ENCODE measurements around the gene PCDHA1. TPM values are rescaled to one million over a fixed set of nuclear protein-coding genes. Genes with fewer than 3 reads are reported as not detected.

PCDHA1 gene
- total RNA-seq, 1 experiment from 2014 or later: not detected

GRCh38 chr5:140967226-140967893, 181.4 kb downstream of the PCDHA1 start:
- BruUV-seq (replicated peaks): no TSS peak
- no peaks in the 10 kb centered on the region for H3K9me3 ChIP-seq
- no peak overlapping the region for H3K4me3 ChIP-seq (ENCODE audit: low read depth, low read length)
- intact Hi-C loops (cut with micrococcal nuclease; ENCODE audit: unreplicated experiment): no loop called here
- no peaks in the 10 kb centered on the region for H3K9me3 Mint-ChIP-seq (ENCODE audit: unreplicated experiment)
- no peak for TF ChIP-seq CTCF (IDR thresholded peaks at IDR 0.05; ENCODE audit: insufficient read depth in 1 of 2, low read depth in 1 of 2, low read length in 1 of 2, severe bottlenecking in 1 of 2, unreplicated experiment in 1 of 2)
- no peaks in the 10 kb centered on the region for H3K36me3 Mint-ChIP-seq (ENCODE audit: insufficient read depth, unreplicated experiment)
- H3K4me3 Mint-ChIP-seq (ENCODE audit: unreplicated experiment): no peak overlapping the region
- ChIA-PET CTCF (no interaction called here), POLR2A (no interaction called here)
- H3K27me3 ChIP-seq (replicated peaks; ENCODE audit: control insufficient read depth, insufficient read depth, low read length): no peaks in the 10 kb centered on the region
- no peak overlapping the region for H3K27ac Mint-ChIP-seq (ENCODE audit: unreplicated experiment)
- H3K36me3 ChIP-seq (ENCODE audit: control insufficient read depth, insufficient read depth, low read length): no peaks in the 10 kb centered on the region
- H3K4me1 ChIP-seq: no peaks in the 10 kb centered on the region
- no peaks in the 10 kb centered on the region for H3K27me3 Mint-ChIP-seq (ENCODE audit: insufficient read depth, unreplicated experiment)
- H3K4me1 Mint-ChIP-seq (ENCODE audit: low read depth, unreplicated experiment): no peaks in the 10 kb centered on the region
- DNase-seq: no peak

GRCh38 chr5:140969880-140970279, 183.9 kb downstream of the PCDHA1 start:
- no peaks in the 10 kb centered on the region for H3K4me1 Mint-ChIP-seq (ENCODE audit: low read depth, unreplicated experiment)
- no TSS peak for BruUV-seq (replicated peaks)
- CTCF ChIA-PET: no interaction called here
- H3K4me1 ChIP-seq: no peaks in the 10 kb centered on the region
- H3K27me3 Mint-ChIP-seq (ENCODE audit: insufficient read depth, unreplicated experiment): no peaks in the 10 kb centered on the region
- no peaks in the 10 kb centered on the region for H3K36me3 Mint-ChIP-seq (ENCODE audit: insufficient read depth, unreplicated experiment)
- intact Hi-C loops (cut with micrococcal nuclease; ENCODE audit: unreplicated experiment): no loop called here
- no peak overlapping the region for H3K27ac Mint-ChIP-seq (ENCODE audit: unreplicated experiment)
- no peaks in the 10 kb centered on the region for H3K27me3 ChIP-seq (replicated peaks; ENCODE audit: control insufficient read depth, insufficient read depth, low read length)
- POLR2A ChIA-PET: no interaction called here
- H3K4me3 ChIP-seq (ENCODE audit: low read depth, low read length): no peak overlapping the region
- no peaks in the 10 kb centered on the region for H3K9me3 Mint-ChIP-seq (ENCODE audit: unreplicated experiment)
- no peaks in the 10 kb centered on the region for H3K36me3 ChIP-seq (ENCODE audit: control insufficient read depth, insufficient read depth, low read length)
- no peak for TF ChIP-seq CTCF (IDR thresholded peaks at IDR 0.05; ENCODE audit: insufficient read depth in 1 of 2, low read depth in 1 of 2, low read length in 1 of 2, severe bottlenecking in 1 of 2, unreplicated experiment in 1 of 2)
- H3K9me3 ChIP-seq: no peaks in the 10 kb centered on the region
- no peak for DNase-seq
- no peak overlapping the region for H3K4me3 Mint-ChIP-seq (ENCODE audit: unreplicated experiment)

GRCh38 chr5:140973550-140973949, 187.6 kb downstream of the PCDHA1 start:
- DNase-seq: no peak
- no peaks in the 10 kb centered on the region for H3K9me3 ChIP-seq
- Mint-ChIP-seq H3K9me3 (ENCODE audit: unreplicated experiment) (no peaks in the 10 kb centered on the region), H3K27me3 (ENCODE audit: insufficient read depth, unreplicated experiment) (peaks cover 3% of the 10 kb centered on the region), H3K4me1 (ENCODE audit: low read depth, unreplicated experiment) (no peaks in the 10 kb centered on the region), H3K36me3 (ENCODE audit: insufficient read depth, unreplicated experiment) (no peaks in the 10 kb centered on the region), H3K27ac (ENCODE audit: unreplicated experiment) (no peak overlapping the region), H3K4me3 (ENCODE audit: unreplicated experiment) (no peak overlapping the region)
- no peak overlapping the region for H3K4me3 ChIP-seq (ENCODE audit: low read depth, low read length)
- H3K36me3 ChIP-seq (ENCODE audit: control insufficient read depth, insufficient read depth, low read length): no peaks in the 10 kb centered on the region
- no peak for TF ChIP-seq CTCF (IDR thresholded peaks at IDR 0.05; ENCODE audit: insufficient read depth in 1 of 2, low read depth in 1 of 2, low read length in 1 of 2, severe bottlenecking in 1 of 2, unreplicated experiment in 1 of 2)
- no peaks in the 10 kb centered on the region for H3K4me1 ChIP-seq
- no peaks in the 10 kb centered on the region for H3K27me3 ChIP-seq (replicated peaks; ENCODE audit: control insufficient read depth, insufficient read depth, low read length)
- BruUV-seq (replicated peaks): no TSS peak
- intact Hi-C loops (cut with micrococcal nuclease; ENCODE audit: unreplicated experiment): no loop called here
- CTCF ChIA-PET: no interaction called here
- POLR2A ChIA-PET: no interaction called here

Measured in Caco-2 (cell line).